Measurements from ENCODE around the gene CDKN1A.

DNA sequence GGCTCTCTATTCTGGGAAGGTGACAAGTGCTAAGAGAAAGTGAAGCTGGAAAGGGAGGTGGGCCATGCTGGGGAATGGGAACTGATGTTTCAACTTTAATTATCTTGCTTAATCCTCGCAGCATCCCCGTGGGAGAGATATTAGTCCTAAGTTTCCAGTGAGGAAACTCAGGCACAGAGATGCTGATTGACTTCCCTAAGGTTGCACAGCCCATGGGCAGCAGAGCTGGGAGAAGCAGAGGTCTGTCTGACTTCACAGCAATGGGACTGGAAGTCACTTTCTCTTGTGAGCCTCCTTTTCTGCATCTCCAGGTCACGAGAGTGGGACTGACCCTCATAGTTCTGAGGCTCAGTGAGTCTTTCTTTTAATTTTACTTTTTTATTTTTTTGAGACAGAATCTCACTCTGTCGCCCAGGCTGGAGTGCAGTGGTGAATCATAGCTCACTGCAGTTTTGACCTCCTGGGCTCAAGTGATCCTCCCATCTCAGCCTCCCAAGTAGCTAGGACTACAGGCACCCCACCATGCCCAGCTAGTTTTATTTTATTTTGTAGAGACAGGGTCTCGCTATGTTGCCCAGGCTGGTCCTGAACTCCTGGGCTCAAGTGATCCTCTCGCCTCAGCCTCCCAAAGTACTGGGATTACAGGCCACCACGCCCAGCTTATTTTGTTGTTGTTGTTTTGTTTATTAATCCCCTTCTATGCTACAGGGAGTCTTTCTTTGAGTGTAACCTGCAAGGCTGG is 21.7 kb downstream of the CDKN1A start:
- TF ChIP-seq, protein P1, sequence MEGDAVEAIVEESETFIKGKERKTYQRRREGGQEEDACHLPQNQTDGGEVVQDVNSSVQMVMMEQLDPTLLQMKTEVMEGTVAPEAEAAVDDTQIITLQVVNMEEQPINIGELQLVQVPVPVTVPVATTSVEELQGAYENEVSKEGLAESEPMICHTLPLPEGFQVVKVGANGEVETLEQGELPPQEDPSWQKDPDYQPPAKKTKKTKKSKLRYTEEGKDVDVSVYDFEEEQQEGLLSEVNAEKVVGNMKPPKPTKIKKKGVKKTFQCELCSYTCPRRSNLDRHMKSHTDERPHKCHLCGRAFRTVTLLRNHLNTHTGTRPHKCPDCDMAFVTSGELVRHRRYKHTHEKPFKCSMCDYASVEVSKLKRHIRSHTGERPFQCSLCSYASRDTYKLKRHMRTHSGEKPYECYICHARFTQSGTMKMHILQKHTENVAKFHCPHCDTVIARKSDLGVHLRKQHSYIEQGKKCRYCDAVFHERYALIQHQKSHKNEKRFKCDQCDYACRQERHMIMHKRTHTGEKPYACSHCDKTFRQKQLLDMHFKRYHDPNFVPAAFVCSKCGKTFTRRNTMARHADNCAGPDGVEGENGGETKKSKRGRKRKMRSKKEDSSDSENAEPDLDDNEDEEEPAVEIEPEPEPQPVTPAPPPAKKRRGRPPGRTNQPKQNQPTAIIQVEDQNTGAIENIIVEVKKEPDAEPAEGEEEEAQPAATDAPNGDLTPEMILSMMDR (IDR thresholded peaks at IDR 0.05; ENCODE audit: low read depth, low read length), result no peak
- TF ChIP-seq EZH2phosphoT487 (IDR thresholded peaks at IDR 0.05; ENCODE audit: low read depth), result no peak

All from OCI-LY3 (cell line).